ELF-1 (cell line): ENCODE results near the gene SLC35D3.
"Not testable (repeated sequence)": the region's sequence is repeated elsewhere in the genome, so short reads cannot be mapped to it uniquely, and the experiment has no call there.

Experiments
- DNase-seq: peaks from one replicate; pipeline ENCODE4 v3.0.0-alpha.2; 2016; ENCODE audit warnings: low read depth, low spot score

Gene SLC35D3

DNA sequence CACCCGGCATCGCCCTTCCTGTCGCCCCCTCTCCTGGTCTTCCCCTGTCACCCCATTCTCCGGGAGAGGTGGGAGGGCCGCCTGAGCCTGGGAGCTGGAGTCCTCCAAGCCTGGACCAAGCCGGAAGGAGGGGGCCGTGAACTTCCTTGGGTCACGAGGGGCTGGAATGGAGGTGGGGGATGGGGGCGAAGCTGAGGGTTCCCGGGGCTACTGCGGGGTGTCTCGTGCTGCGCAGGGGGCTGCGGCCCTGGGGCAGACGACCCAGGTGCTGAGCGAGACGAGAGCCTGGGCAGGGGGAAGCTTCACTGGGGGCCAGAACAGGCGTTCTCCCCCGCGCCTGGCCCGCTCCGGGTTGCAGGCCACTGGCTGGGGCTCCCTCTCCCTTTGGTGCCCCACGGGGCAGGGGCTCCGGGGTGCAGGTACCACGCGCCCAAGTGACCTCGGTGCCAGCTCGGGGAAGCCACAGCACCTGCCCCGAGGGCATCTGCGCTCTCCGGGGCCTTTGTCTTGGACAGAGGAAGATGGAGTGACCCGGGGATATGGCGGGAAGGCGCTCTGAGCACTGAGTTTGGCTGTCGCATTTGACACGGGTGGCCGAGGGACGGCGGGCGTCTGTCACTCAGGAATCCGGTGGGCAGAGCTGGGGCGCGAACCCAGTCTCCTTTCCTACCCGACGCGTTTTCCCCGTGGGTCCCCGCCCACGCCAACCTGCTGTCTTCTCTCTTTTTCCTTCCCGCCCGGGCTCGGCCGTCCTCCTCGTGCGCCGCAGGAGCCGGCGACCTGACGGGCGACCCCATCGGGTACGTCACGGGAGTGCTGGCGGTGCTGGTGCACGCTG lies 1.2 kb downstream of the SLC35D3 start:
- DNase-seq: peak; percentile 77

DNA sequence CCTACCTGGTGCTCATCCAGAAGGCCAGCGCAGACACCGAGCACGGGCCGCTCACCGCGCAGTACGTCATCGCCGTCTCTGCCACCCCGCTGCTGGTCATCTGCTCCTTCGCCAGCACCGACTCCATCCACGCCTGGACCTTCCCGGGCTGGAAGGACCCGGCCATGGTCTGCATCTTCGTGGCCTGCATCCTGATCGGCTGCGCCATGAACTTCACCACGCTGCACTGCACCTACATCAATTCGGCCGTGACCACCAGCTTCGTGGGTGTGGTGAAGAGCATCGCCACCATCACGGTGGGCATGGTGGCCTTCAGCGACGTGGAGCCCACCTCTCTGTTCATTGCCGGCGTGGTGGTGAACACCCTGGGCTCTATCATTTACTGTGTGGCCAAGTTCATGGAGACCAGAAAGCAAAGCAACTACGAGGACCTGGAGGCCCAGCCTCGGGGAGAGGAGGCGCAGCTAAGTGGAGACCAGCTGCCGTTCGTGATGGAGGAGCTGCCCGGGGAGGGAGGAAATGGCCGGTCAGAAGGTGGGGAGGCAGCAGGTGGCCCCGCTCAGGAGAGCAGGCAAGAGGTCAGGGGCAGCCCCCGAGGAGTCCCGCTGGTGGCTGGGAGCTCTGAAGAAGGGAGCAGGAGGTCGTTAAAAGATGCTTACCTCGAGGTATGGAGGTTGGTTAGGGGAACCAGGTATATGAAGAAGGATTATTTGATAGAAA lies 2.0 kb downstream of the SLC35D3 start:
- DNase-seq: no peak

DNA sequence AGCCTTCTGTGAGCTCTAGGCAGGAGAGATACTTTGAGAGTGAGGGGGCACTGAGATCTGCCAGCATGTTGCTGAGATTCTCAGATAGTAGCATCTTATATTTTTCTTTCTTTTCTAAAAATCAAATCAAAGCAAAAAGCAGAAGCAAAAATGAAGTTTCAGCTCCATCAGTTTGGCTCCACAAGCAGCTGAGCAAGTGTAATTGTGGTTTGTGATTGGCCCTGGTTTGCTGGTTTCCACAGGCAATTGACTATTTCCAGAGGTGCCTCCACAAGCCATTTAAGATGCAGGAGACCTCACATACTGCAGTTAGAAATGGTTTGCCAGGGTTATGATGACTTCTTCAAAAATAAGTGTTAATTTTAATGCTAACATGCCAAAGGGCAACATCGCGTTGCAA lies 4.3 kb downstream of the SLC35D3 start:
- DNase-seq: no peak

DNA sequence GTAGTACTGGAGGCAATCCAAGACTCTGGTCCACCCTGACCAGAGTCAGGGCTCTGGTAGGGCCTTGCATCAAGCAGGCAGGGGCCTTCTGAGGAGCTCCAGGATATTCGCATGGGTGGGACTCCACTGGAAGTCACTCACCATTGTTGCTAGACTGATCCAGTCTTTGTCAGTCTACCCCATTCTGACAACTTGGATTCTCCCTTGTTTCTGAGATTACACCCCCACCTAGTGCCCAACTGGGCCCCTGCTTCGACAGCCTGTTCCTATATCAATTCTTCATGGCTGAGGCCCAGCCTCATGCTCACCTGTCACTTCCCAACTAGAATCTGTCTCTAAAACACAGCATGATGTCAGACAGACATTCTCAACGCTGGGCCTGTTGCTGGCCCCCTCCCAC lies 5.2 kb downstream of the SLC35D3 start:
- peak; percentile 55 for DNase-seq

DNA sequence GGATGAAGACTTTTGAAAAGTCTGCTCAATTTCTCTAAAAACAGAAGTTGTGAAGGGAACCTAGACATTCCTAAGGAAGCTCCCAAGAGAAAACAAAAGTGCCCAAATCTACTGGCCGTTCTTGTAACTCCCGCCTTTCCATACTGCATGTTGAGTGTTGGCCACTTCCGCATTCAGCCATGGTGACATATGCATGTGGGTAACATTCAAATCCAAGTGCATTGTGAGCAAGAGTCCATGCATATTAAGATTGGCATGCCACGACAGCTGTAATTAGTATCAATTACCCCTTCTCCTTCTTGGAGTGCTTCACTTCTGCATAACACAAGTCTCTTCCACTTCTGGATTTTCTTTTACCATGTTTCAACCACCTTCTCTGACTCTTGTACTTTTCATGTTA lies 8.4 kb downstream of the SLC35D3 start:
- DNase-seq: no peak

DNA sequence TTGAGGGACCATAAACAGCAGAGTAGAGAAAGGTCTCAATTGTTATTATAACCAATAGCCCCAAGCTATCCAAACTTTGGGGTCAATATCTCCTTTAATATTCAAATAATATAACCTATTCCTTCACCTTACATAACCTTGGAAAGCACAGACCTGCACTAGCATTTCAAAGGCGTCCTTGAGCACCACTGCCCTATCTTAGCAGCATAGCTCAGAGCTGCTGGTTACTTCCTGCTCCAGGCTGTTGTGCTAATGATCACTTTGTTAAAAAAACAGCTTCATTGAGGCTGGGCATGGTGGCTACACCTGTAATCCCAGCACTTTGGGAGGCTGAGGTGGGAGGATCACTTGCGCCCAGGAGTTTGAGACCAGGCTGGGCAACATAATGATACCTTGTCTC lies 10.5 kb downstream of the SLC35D3 start:
- DNase-seq: peak; percentile 26

DNA sequence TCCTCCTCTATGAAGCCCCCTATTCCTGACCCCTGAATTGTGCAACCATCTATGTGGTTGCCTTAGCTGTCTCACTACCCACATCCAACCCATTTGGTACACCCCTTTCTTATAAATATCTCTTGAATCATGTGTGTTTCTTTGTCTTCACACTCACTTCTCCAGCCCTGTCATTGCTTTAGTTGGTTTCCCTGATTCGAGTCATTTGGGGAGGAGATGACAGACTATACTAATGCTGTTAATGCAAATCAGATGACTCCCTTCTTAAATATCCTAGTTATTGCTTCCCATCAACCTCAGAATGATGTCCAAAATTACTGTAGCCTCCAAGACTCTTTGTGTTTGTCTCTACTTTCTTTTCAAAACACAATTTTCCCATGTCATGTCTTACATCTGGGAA lies 23.0 kb downstream of the SLC35D3 start:
- DNase-seq: no peak

DNA sequence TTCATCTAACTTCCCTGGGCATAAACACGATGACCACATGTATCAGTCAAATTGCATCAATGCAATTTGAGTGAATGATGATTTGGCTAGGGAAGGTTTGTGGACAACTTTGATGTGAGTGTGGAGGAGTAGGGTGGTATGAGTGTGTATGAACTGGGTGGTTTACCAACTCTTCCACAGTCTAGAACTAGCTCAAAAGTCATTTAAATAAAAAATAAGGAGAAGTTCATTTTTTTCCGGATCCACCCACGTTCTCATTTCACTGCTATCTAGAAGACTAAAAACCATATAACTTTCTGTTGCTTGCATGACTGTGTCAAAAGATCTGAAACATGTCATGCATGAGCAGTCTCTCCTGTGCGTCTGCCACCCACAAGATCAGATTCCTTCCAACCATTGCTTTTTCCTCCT lies 23.6 kb downstream of the SLC35D3 start:
- DNase-seq: no peak

DNA sequence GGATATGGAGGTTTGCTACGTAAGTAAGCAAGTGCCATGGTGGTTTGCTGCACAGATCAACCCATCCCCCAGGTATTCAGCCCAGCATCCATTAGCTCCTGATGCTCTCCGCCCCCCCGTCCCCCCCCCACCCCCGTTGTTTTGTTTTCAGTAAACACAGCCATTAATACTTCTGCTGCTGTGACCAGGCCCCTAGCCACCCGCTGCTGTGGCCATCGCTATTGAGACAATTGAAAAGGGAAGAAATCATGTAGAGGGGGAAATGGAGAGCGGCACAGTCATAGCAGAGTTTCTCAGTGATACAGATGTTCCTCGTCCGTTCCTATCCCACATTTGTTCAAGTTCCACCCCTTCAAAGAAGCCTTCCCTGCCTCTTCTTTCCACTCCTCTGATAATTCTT lies 24.9 kb downstream of the SLC35D3 start:
- peak; percentile 47 for DNase-seq

DNA sequence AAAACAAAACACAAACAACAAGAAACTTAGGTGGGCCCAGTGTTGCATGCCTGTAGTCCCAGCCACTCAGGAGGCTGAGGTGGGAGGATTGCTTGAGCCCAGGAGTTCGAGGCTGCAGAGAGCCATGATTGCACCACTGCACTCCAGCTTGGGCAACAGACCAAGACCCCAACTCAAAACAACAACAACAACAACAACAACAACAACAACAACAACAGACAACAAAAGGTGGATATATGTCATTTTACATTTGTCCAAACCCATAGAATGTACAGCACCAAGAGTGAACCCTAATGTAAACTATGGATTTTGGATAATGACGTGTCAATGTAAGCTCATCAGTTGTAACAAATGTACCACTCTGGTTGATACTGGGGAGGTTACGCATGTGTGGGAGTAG lies 27.9 kb downstream of the SLC35D3 start:
- not testable (repeated sequence) for DNase-seq

DNA sequence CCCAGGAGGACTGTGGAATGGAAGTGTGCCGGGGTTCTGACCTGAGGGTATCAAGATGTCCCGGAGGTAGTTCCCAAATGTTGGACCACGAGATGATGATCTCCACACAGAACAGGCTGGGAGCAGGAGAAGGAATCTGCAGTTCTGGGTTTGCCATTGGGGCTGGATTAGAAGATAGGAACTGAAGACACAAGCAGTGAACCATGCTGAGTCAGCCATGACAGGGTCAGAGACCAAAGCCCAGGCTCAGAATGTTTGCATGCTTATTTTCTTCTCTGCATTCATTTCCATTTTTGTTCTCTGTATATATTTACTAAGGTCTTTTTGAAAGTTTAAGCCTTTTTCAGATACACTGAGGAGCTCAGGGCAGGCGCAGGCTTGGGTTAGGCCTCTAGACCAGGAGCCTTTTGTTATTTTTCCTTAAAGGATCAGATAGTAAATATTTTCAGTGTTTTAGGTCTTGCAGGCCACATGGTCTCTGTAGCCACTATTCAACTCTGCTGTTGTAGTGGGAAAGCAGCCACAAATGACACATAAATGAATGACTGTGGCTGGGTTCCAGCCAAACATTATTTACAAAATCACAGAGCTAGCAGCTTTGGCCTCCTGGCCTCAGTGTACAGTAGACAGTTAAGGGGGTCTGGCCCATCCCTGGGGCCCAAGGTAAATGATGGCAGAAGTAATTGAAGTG lies 28.5 kb downstream of the SLC35D3 start:
- DNase-seq: no peak

DNA sequence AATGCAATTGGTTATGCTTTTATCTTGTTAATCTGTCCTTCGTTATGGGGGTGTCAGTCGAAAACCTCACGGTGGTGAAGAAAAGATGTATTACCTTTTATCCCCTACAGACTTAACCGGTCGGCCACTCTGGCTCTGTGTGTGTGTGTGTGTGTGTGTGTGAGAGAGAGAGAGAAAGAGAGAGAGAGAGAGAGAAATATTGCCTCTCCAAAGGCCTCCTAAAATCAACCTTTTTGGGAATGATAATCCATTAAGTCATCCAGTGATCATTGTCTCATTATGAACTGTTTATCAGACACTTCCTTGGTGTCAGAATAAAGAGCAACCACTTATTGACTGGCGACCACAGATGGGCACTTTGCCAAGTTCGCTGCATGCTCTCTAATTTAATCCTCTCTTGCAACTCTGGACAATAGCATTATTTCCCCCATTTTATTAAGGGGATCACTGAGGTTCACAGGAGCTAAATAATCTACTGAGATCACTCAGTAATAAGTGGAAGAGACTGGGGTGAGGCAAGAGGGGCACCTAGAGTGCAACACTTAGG lies 30.7 kb downstream of the SLC35D3 start:
- DNase-seq: no peak

DNA sequence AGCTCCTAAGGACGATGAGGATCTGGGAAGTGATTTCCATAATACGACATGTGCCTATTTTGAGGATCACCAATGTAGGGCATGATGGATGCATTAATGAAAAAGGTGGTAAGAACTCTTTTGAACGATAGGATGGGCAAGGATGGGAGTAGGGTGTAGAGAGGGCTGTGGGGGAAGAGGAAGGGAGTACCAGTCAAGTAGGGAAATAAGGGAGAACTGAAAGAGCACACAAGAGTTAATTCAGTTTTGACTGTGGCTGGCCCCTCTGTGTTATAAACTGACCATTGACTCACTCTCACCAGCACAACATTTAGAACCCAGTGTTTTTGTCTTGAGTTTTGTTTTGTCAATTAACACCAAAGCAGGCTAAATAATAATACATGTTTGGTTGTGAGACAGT lies 33.0 kb downstream of the SLC35D3 start:
- no peak for DNase-seq

DNA sequence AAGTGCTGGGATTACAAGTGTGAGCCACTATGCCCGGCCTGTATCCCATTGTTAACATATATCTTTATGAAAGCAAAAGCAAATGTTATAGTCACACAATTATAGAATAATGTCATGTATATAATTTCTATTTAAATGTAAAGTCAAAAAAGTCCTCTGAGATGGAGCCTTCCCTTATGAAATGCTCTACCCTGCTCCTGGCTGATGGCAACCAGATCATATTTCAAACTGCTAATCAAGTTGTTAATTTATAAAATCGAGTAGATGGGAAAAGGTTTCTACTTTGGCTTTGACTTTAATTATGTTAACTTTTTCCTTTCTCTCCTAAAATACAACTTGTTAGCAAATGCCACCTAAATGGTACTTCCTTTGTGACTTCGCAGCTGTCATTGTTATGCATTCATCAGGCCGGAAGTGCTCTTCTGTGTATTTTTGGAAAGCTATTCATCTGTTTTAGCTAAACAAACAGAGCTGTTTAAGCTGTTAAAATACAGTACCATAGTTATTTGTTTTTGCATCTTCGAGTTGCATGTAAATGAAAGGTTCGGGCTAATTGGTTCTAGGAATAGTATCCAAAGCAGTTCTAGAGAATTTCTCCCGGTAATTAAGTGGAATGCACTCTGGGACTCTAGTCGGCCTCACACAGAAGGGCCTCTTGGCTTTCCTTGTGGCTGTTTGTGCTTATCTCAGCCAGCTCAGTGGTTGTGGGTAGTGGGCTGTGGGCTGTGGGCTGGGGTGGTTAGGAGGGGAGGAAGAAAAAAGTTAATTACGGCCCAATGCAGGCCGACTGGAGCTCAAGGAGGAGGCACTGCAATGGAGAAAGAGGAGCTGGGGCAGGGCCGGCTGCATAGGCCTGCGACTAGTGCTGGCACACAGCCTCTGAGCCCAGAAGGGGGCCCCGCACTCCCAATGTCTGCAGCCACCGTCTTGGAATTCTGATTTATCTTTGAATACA lies 34.8 kb downstream of the SLC35D3 start:
- peak; percentile 67 for DNase-seq

DNA sequence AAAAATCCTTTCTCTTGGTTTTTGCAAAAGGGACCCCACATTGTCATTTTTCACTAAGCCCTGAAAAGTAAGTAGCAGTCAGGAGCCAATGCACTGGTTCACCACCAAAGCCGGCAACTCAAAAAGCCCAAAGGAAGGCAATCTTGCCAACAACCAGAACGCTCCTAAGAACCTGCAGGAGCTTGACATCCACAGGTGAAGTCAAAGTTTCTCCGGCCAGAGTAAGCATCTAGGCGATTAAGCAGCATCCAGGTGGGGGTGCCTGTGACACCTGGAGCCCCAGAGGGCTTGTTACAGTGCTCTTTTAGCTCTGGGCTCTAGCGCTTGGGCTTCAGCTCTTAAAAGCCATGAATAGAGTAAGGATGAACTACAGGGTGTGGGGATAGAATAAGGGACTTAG lies 36.1 kb downstream of the SLC35D3 start:
- no peak for DNase-seq

DNA sequence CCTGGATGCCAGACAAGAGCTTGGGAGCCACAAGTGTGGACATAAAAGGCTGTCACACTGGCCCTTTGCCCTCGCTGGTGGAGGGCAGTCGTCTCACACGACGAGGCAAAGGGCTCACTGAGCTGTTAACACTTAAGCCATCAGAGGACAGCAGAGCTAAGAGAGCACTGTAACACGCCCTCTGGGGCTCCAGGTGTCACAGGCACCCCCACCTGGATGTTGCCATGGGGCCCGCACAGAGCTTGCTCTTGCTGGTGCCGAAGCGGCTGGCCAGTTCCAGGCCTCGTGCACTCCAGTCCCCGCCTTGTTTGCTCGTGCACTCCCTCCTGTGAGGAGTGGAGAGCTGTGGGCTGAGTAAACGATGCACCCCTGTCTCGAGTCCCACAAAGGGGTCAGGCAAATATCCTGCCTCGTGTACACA lies 37.4 kb downstream of the SLC35D3 start:
- peak; percentile 74 for DNase-seq

DNA sequence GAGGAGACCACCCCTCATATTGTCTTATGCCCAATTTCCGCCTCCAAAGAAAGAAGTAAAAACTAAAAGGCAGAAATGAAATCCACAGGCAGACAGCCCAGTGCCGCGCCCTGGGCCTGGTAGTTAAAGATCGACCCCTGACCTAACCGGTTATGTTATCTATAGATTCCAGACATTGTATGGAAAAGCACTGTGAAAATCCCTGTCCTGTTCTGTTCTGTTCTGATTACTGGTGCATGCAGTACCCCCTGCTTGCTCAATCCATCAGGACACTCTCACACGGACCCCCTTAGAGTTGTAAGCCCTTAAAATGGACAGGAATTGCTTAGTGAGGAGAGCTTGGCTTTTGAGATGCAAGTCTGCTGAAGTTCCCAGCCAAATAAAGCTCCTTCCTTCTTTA lies 37.8 kb downstream of the SLC35D3 start:
- DNase-seq: peak; percentile 45

DNA sequence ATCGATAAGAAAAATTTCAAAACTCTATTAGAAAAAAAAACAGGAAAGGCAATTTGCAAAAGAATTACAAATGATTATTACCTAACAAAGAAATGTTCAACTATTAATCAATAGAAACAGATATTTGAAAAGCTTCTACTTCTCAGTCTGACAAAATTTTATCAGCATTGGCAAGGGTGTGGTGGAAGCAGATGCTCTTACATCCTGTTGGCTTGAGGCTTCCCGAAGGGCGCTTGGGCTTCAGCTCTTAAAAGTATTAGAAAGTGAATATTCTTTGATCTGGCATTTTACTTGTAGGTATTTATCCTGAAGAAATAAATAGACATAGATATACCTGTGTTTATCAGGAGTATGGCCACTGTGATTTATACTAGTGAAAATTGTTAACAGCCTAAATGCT lies 38.7 kb downstream of the SLC35D3 start:
- no peak for DNase-seq

DNA sequence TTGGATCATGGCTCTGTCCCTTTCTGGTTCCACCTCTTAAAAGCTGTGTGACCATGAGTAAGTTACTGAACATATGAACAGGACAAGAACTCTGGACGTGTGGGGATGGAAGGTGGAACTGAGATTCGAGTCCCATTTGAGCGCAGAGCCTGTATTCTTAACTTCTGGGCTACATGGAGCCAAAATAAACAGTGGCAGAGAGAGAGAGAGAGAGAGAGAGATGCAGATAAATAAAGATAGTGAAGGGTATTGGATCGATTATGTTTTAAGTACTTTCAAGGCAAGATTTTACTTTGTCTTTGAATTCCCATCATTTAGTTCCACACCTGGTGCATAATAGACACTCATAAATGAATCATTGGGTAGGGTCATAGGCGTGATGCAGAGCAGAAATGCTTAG lies 39.7 kb downstream of the SLC35D3 start:
- no peak for DNase-seq

DNA sequence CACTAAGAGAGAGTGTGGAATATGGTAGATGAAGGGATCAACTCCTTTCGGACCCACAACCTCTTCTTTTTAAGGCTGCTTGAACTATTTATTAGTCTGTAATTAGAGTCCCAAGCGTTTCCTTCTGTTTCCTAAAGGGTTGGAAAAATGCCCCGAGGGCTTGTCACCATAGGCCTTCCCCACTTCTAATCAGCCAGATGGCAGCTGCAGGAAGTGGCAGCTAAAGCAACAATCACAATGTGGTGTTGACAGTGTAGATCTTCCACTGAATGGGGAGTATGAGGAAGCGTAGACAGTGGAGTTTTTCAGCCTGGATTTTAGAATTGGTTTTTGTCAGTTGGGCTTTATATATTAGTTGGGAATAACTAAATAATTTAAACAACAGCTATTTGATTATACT lies 40.6 kb downstream of the SLC35D3 start:
- DNase-seq: peak; percentile 86

DNA sequence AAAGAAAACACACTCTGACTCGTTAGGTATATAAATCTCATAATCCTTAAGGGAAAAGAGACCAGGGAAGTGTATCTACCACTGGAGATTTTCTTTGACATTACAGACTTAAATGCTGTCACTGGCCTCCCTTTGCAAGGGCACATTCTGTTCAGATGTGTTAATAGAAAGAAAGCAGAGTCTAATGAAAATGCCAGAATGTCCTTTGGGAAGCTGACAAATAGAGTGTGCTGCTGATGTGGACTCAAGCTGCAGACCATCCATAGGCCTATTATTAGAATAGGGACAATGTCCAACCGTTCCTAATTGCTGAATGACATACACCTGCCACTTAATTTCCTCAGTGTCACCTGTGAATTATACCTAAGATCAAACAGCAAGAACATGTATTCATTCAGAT lies 41.2 kb downstream of the SLC35D3 start:
- DNase-seq: no peak
